GM19324 (cell line): ENCODE data around the gene LUZP4.
"Not testable (repeated sequence)": the region's sequence is repeated elsewhere in the genome, so short reads cannot be mapped to it uniquely, and the experiment has no call there.

Experiments used
- ATAC-seq: cut with Tn5 transposase; IDR thresholded peaks from one replicate; pipeline ENCODE4 v1.9.1; 2021; ENCODE audit warnings: mild to moderate bottlenecking, moderate library complexity; ENCODE audit not compliant: unreplicated experiment, low FRiP score

LUZP4 gene

DNA sequence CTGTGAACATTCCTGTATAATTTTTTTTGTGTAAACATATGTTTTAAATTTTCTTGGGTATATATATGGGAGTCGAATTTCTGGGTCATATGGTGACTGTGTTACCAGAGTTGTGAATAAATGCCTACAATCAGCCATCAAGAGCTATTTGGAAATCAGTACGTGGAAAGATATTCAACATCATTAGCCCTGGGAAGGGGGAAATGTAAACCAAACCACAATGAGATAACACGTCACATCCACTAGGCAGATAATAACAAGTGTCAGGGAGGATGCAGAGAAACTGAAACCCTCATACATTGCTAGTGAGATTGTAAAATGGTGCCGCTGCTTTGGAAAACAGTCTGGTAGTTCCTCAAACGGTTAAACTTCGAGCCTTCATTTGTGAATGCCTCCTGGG, 43.9 kb downstream of the LUZP4 start:
- ATAC-seq, result no peak

GRCh38 chrX:115337491-115338144, 48.1 kb downstream of the LUZP4 start:
- ATAC-seq, result no peak

DNA sequence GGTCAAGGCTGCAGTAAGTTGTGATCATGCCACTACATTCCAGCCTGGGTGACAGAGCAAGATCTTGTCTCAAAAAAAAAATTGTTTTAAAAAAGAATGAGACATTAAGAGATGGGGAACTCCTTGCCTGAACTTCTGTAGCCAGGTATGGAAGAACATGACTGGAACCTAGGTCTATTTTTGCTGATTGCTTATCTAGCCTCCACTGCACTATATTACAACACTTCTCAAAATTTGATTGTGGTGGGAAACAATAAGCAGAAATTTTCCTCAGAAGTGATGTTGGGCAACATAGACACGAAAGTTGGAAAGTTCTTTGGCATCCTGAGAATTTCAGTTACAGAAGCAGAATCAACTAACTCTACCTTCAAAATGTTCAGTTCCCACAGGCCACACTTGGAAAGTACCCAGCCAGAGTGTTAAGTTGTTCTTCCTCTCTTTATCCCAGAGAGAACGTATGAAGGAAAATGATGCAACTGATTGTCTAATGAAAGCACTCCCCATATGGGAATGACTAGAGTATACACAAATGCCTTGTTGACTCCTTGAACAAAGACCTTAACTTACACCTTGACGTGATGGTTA, 50.0 kb downstream of the LUZP4 start:
- no peak for ATAC-seq

- no peak for ATAC-seq
Observed at GRCh38 chrX:115341421-115341820, 51.9 kb downstream of the LUZP4 start.

DNA sequence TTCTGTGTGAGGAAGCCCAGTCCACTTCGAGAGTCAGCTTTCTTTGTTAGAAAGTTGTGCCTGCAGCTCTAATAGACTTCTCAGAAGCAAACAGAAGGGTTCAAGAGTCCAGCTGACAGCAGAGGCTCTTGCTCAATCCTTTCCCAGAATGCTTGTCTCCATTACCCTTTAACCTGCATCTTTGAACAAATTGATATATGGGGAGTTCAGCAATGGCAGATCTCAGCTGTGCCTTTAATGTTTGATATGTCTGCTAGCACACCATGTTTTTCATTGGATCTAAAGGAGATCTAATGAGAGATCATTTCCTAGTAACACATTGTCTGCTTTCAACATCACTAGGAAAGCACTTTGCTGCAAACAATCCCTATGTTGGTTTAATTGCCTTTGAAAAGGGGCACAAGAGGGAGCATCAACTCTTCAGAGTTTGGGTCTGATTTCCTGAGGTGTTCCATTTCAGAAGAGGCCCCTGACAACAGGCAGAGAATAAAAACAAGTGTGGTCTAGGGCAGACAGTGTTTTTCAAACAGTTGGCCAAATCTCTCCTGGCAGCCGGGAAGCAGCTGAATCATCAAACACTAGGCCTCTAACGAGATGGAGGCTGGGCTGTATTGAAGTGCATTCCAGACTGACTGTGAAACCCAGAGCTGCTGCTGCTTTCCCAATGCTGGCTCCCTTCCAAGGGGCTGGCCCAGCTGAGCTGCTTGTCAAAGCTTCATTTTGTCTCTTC, 55.5 kb downstream of the LUZP4 start:
- no peak for ATAC-seq

DNA sequence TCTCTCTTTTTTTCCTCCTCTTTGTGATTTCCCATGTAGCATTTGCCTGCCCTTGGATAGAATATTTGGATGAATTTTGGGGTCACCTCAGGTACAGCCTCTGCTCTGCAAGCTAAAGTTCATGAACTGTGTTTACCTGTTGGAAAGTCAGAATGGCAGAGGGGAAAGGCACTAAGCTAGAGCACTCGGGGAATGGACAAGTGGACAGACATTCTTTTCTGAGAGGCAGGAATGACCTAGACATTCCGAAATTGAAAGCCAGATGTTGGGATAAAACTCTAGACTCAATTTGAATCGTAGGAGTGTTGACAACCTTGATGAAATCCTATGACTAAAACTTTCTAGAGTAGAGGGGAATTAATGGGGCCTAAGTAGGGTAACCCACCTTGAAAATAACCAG, 56.1 kb downstream of the LUZP4 start:
- ATAC-seq, result no peak

- not testable (repeated sequence) for ATAC-seq
Observed at GRCh38 chrX:115346738-115347137, 57.2 kb downstream of the LUZP4 start.

DNA sequence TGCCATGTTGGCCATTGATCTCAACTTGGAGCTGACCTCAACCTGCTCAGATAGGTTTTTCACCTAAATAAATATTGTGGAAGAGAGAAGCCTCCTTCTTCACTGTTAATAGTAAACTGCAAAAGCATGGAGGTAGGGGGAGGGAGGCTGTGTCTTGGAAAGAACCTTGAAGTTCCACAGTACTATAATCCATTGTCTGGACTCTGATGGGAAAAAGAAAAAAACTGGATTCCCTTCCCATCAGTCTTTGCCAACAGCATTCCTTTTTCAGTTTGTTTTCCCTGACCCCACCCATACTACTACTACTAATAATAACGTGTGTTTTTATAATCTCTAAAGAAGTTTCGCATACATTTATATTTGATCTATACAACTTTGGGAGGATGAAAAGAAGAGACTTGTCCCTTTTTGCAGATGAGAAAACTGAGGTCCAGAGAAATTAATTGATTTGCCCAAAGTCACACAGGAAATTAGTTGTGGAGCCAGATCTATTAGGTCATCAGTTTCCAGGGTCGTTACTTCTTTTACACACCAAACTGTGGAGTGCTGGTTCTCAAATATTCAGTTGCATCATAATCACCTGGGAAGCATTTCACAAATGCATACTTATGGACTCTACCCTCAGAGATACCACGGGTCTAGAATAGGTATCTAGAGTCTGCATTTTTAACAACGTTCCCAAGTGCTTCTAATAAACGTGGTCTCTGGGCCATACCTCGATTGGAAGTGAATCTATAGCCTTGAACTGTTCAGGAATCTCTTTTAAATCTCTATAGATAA, 59.1 kb downstream of the LUZP4 start:
- no peak for ATAC-seq

- no peak for ATAC-seq
Observed at GRCh38 chrX:115350711-115351381, 61.3 kb downstream of the LUZP4 start.

DNA sequence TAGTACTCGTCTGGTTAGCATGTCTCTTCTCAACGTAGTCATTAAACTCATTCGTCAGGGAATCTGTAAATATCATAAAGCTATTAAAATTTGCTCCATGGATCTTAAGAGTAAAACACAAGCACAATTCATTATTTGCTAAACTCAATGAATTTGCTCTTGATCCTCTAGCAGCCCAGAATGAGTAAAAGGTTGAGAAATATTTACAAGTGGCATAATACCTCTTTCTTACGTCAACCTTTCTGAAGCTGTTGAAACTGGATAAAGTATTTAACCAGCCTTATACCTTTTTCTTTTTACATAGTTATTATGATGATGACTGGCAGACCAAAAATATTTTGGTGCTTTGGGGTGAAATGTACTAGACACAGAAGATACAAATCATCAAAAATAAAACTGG, 66.9 kb downstream of the LUZP4 start:
- no peak for ATAC-seq
